H1 (cell line): ENCODE results near the gene MRFAP1L1. TPM values are rescaled to one million over a fixed set of nuclear protein-coding genes. Genes with fewer than 3 reads are reported as not detected.

Source experiments
- CTCF ChIA-PET: fragments of 300-600 bp; sonication (Branson Sonifier 250); formaldehyde crosslinking; loops from one replicate; lab custom pipeline; 2021; ENCODE audit not compliant: partially characterized antibody; lab: Charles Lee
- POLR2A ChIA-PET: fragments of 300-600 bp; sonication (Branson Sonifier 250); formaldehyde crosslinking; loops from one replicate; lab custom pipeline; 2021; ENCODE audit warnings: inconsistent platforms; ENCODE audit not compliant: partially characterized antibody; lab: Charles Lee
- DNase-seq, 2 experiments: peaks; one replicate each; pipeline versions ENCODE4 v3.0.0 to v3.0.0-alpha.2; 2010 to 2022; ENCODE audit warnings: low spot score in 2 of 2, low read depth in 1 of 2, mixed read lengths in 1 of 2
- FAIRE-seq: peaks from 2 replicates; lab custom pipeline; 2011; peaks lifted over from hg19 to GRCh38; lab: Jason Lieb, UNC
- H2AFZ ChIP-seq: 2 replicates; pipeline ENCODE4 v1.8.1; 2012; ENCODE audit warnings: low read length, inconsistent platforms
- H2AK5ac ChIP-seq: 2 replicates; pipeline ENCODE4 v1.6.1; 2013; ENCODE audit warnings: low read depth, low read length
- H2BK120ac ChIP-seq: replicated peaks from 2 replicates; pipeline ENCODE3; 2013; ENCODE audit warnings: low read depth, low read length, inconsistent platforms
- H2BK12ac ChIP-seq: 2 replicates; pipeline ENCODE4 v1.6.1; 2013; ENCODE audit warnings: low read depth, low read length
- H2BK15ac ChIP-seq: 2 replicates; pipeline ENCODE4 v1.6.1; 2013; ENCODE audit warnings: low read length
- H2BK20ac ChIP-seq: 2 replicates; pipeline ENCODE4 v1.6.1; 2013; ENCODE audit warnings: low read length
- H2BK5ac ChIP-seq: 2 replicates; pipeline ENCODE4 v1.6.1; 2013; ENCODE audit warnings: low read depth, low read length
- H3K14ac ChIP-seq: 2 replicates; pipeline ENCODE4 v1.6.1; 2013; ENCODE audit warnings: inconsistent platforms; ENCODE audit not compliant: insufficient read length
- H3K18ac ChIP-seq: 2 replicates; pipeline ENCODE4 v1.6.1; 2013; ENCODE audit warnings: low read length; ENCODE audit errors: extremely low read depth
- H3K23ac ChIP-seq: 2 replicates; pipeline ENCODE4 v1.6.1; 2013; ENCODE audit warnings: inconsistent platforms; ENCODE audit not compliant: insufficient read length
- H3K23me2 ChIP-seq: 2 replicates; pipeline ENCODE4 v1.6.1; 2013; ENCODE audit warnings: low read depth, low read length
- H3K27ac ChIP-seq: 2 replicates; pipeline ENCODE4 v1.6.1; 2011; ENCODE audit warnings: low read depth, low read length, inconsistent platforms
- H3K27me3 ChIP-seq, 4 experiments: replicated peaks in 1 of 4; 1 replicate in 1 of 4; 2 replicates in 3 of 4; pipeline versions ENCODE4 v1.6.1 to v1.8.1; 2011 to 2013; ENCODE audit warnings: low read length in 3 of 4, mild to moderate bottlenecking in 3 of 4, inconsistent platforms in 2 of 4, mixed read lengths in 2 of 4, moderate library complexity in 1 of 4; ENCODE audit not compliant: control insufficient read depth in 3 of 4, insufficient read depth in 3 of 4; ENCODE audit errors: extremely low read depth in 1 of 4
- H3K36me3 ChIP-seq, 4 experiments: 2 replicates each; pipeline versions ENCODE4 v1.6.1 to v1.8.1; 2011 to 2013; ENCODE audit warnings: mild to moderate bottlenecking in 4 of 4, low read length in 3 of 4, moderate library complexity in 2 of 4, control low read depth in 1 of 4, inconsistent platforms in 1 of 4; ENCODE audit not compliant: insufficient read depth in 4 of 4, control insufficient read depth in 2 of 4
- H3K4ac ChIP-seq: replicated peaks from 2 replicates; pipeline ENCODE3; 2013; ENCODE audit warnings: low read length, low read depth, mixed read lengths, inconsistent platforms; ENCODE audit not compliant: insufficient read length
- H3K4me1 ChIP-seq, 4 experiments: replicated peaks in 1 of 4; 1 replicate in 1 of 4; 2 replicates in 3 of 4; pipeline versions ENCODE4 v1.6.1 to v1.8.1; 2011 to 2013; ENCODE audit warnings: low read length in 3 of 4, inconsistent platforms in 2 of 4, mixed read lengths in 1 of 4; ENCODE audit not compliant: insufficient read depth in 4 of 4, control insufficient read depth in 3 of 4
- H3K4me2 ChIP-seq, 2 experiments: 2 replicates each; pipeline versions ENCODE4 v1.6.1 to v1.8.1; 2011 to 2013; ENCODE audit warnings: low read depth in 2 of 2, low read length in 2 of 2, control low read depth in 1 of 2, inconsistent platforms in 1 of 2, mild to moderate bottlenecking in 1 of 2; ENCODE audit not compliant: insufficient read depth in 1 of 2
- H3K4me3 ChIP-seq, 4 experiments: fragments of 200-600, 300-600 bp in 1 of 4; sonication (generic), shearing (Covaris generic), sonication (Bioruptor Twin) in 1 of 4; 2 replicates each; pipeline versions ENCODE4 v1.5.1 to v1.8.1; 2011 to 2016; ENCODE audit warnings: low read length in 4 of 4, low read depth in 3 of 4, control low read depth in 2 of 4, inconsistent platforms in 2 of 4, mild to moderate bottlenecking in 2 of 4, mixed read lengths in 1 of 4, moderate library complexity in 1 of 4; ENCODE audit not compliant: insufficient read depth in 2 of 4; ENCODE audit errors: extremely low read depth in 1 of 4
- H3K56ac ChIP-seq: replicated peaks from 2 replicates; pipeline ENCODE3; 2013; ENCODE audit warnings: low read depth, mild to moderate bottlenecking, mixed read lengths, low read length, inconsistent platforms; ENCODE audit not compliant: insufficient read length
- H3K79me1 ChIP-seq: 2 replicates; pipeline ENCODE4 v1.6.1; 2013; ENCODE audit warnings: low read depth, low read length, control low read depth
- H3K79me2 ChIP-seq, 2 experiments: 2 replicates each; pipeline versions ENCODE4 v1.6.1 to v1.8.1; 2012 to 2013; ENCODE audit warnings: low read length in 2 of 2, mild to moderate bottlenecking in 2 of 2, inconsistent platforms in 1 of 2; ENCODE audit not compliant: insufficient read depth in 2 of 2, control insufficient read depth in 1 of 2
- H3K9ac ChIP-seq, 4 experiments: replicated peaks in 1 of 4; 1 replicate in 1 of 4; 2 replicates in 3 of 4; pipeline versions ENCODE4 v1.6.1 to v1.8.1; 2011 to 2013; ENCODE audit warnings: low read depth in 3 of 4, low read length in 3 of 4, control low read depth in 2 of 4, mild to moderate bottlenecking in 2 of 4, moderate library complexity in 2 of 4, inconsistent platforms in 1 of 4; ENCODE audit errors: extremely low read depth in 1 of 4
- H3K9me3 ChIP-seq, 2 experiments: 2 replicates each; pipeline versions ENCODE4 v1.6.1 to v1.8.1; 2012 to 2013; ENCODE audit warnings: mild to moderate bottlenecking in 2 of 2, moderate library complexity in 2 of 2, control low read depth in 1 of 2, inconsistent platforms in 1 of 2, low read depth in 1 of 2, low read length in 1 of 2, mixed read lengths in 1 of 2; ENCODE audit not compliant: insufficient read depth in 2 of 2
- H4K20me1 ChIP-seq, 2 experiments: replicated peaks in 1 of 2; 2 replicates each; pipeline versions ENCODE3 to v1.8.1; 2011 to 2013; ENCODE audit warnings: inconsistent platforms in 2 of 2, low read length in 2 of 2, mild to moderate bottlenecking in 1 of 2; ENCODE audit not compliant: insufficient read depth in 2 of 2, control insufficient read depth in 1 of 2
- H4K5ac ChIP-seq: 2 replicates; pipeline ENCODE4 v1.6.1; 2013; ENCODE audit warnings: low read length, low read depth, mixed read lengths, inconsistent platforms; ENCODE audit not compliant: insufficient read length
- H4K8ac ChIP-seq: 2 replicates; pipeline ENCODE4 v1.8.0; 2013; ENCODE audit warnings: mild to moderate bottlenecking, moderate library complexity, low read length, inconsistent platforms; ENCODE audit not compliant: insufficient read depth; ENCODE audit errors: extremely low read depth
- H4K91ac ChIP-seq: replicated peaks from 2 replicates; pipeline ENCODE3; 2013; ENCODE audit warnings: low read length, mixed read lengths, inconsistent platforms; ENCODE audit not compliant: insufficient read length
- GABPA ChIP-seq: IDR thresholded peaks from 2 replicates; pipeline ENCODE4 v1.6.1; 2011; ENCODE audit warnings: mild to moderate bottlenecking, low read length, moderate library complexity, borderline replicate concordance; ENCODE audit not compliant: insufficient read depth
- WGBS, 2 experiments: shearing (Covaris generic) in 1 of 2; methylation state at CpG; one replicate each; pipeline versions ENCODE4 v1.1.6 to v1.1.7; 2013 to 2015; ENCODE audit warnings: low lambda C conversion rate in 2 of 2, mixed read lengths in 2 of 2, inconsistent platforms in 1 of 2, low coverage in 1 of 2, missing lambda C conversion rate in 1 of 2; ENCODE audit not compliant: insufficient replicate concordance in 2 of 2, insufficient coverage in 1 of 2, insufficient read length in 1 of 2; ENCODE audit errors: extremely low coverage in 1 of 2, missing lambda C conversion rate in 1 of 2; 5-methylcytosine and 5-hydroxymethylcytosine counted together
- polyA plus RNA-seq, 7 experiments: library from polyadenylated mRNA; depleted of rRNA in 3 of 7; stranded (reverse) in 5 of 7; unstranded in 2 of 7; fragments of >200 nt in 5 of 7; fragments of 200-250 nt in 2 of 7; gene quantifications; 1 replicate in 5 of 7; 2 replicates in 1 of 7; 4 replicates in 1 of 7; pipeline versions ENCODE4 v1.2.1 to v1.2.3, GENCODE V29; 2011 to 2013; ENCODE audit warnings: missing spikeins in 2 of 7, mixed read lengths in 2 of 7
- total RNA-seq: library from RNA; stranded (reverse); fragmentation: NEBNext Ultra II Directional; extraction: Animal tissue kit (Norgen Biotek cat#: 25700); gene quantifications from 2 replicates; pipeline ENCODE4 v1.2.1, GENCODE V29; 2021

The MRFAP1L1 gene
- total and polyA plus RNA-seq, 2 of the 8 experiments (the other 6 are each of a cell fraction or from before 2014, with no cell fraction given) = 26.8 to 54.3 TPM

DNA sequence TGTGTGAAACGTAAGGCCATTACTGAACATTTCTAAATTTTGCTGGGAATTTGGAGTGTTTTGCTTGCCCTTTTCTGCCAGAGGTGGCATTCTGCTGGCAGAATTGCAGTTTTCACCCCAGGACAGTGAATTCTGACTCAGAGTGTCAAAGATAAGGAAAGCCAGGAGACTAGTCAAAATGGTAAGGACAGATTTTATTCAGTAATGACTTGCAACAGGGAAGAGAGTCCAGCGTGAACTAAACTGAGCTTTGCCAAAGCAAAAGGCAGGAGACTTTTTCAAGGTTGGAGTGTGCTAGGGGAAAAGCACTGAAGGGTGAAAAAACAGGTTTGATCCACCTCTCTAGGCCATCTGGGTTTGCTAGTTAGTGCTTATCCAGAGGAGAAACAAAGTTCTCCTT is 49.8 kb downstream of the MRFAP1L1 start:
- Histone ChIP-seq H2BK5ac (no peak overlapping the region), H3K36me3 (no peaks in the 10 kb centered on the region), H2AK5ac (no peak overlapping the region), H3K27ac (no peak overlapping the region), H3K23me2 (peaks cover 6% of the 10 kb centered on the region; the same call in 1 of the 2 replicates), H2BK15ac (no peak overlapping the region), H3K79me2 (no peaks in the 10 kb centered on the region), H3K18ac (no peak overlapping the region), H3K79me1 (no peaks in the 10 kb centered on the region), H3K4me3 (no peak overlapping the region), H2BK20ac (no peak overlapping the region), H3K9me3 (no peaks in the 10 kb centered on the region; a peak in 1 of 4 replicates), H2BK12ac (no peak overlapping the region), H3K9ac (no peak overlapping the region), H3K23ac (no peak overlapping the region), H3K4me2 (no peak overlapping the region), H4K5ac (no peak overlapping the region), H3K4ac (no peak overlapping the region), H2BK120ac (no peak overlapping the region), H4K8ac (no peak overlapping the region), H3K27me3 (peaks cover 0 to 24% (median 16%) of the 10 kb centered on the region in 4 experiments; a peak in 5 of 7 replicates), H2AFZ (no peak overlapping the region), H3K4me1 (no peaks in the 10 kb centered on the region; a peak in 2 of 7 replicates), H4K91ac (no peak overlapping the region), H4K20me1 (peaks cover 0 to 3% of the 10 kb centered on the region in 2 experiments), H3K56ac (no peak overlapping the region), H3K14ac (no peak overlapping the region)
- ChIA-PET POLR2A (interaction anchor here (0.6 kb wide), 1 partner anchor 17 kb away, joined by 3 read pairs; no protein-coding TSS in a partner anchor), CTCF (interaction anchor here (0.6 to 1.9 kb wide), 3 partner anchors 15 to 408 kb away, joined by 3 to 7 read pairs (median 3); a partner anchor contains a TSS)
- no peak for TF ChIP-seq GABPA
- no peak for DNase-seq
- WGBS, 2 experiments = 92% methylated on average over 2 of the region's 2 CpGs; no CpG with 5 or more reads in 1 of the 2 experiments
- no peak for FAIRE-seq
